ENCODE data around the gene CTNNA1. TPM values are rescaled to one million over a fixed set of nuclear protein-coding genes. Genes with fewer than 3 reads are reported as not detected.

Gene CTNNA1
- total RNA-seq, 1 experiment from 2014 or later: 1.9 TPM

GRCh38 chr5:138900281-138900965, 147.2 kb downstream of the CTNNA1 start:
- Histone ChIP-seq H3K27me3 (ENCODE audit: low read length) (no peaks in the 10 kb centered on the region), H3K9me2 (replicated peaks; ENCODE audit: low read length) (no peaks in the 10 kb centered on the region), H3K4me1 (ENCODE audit: insufficient read depth, low read length) (no peaks in the 10 kb centered on the region), H3K9me3 (ENCODE audit: low read length) (no peaks in the 10 kb centered on the region), H3K4me2 (ENCODE audit: low read length) (no peak overlapping the region), H3K36me3 (ENCODE audit: low read depth, low read length) (no peaks in the 10 kb centered on the region), H3K27ac (ENCODE audit: low read length) (no peak overlapping the region), H3K9ac (ENCODE audit: low read length) (no peak overlapping the region), H3F3A (ENCODE audit: low read length, unreplicated experiment) (no peaks in the 10 kb centered on the region), H3K4me3 (ENCODE audit: low read length) (no peak overlapping the region), H4K20me1 (ENCODE audit: low read length) (no peaks in the 10 kb centered on the region), H3K79me2 (ENCODE audit: low read length) (no peaks in the 10 kb centered on the region), H2AFZ (ENCODE audit: low read length) (no peak overlapping the region)
- BruUV-seq (replicated peaks): no TSS peak
- POLR2A ChIA-PET (ENCODE audit: unreplicated experiment): no interaction called here
- TF ChIP-seq CTCF (conservative IDR thresholded peaks at IDR 0.05; ENCODE audit: low read depth, low read length) (no peak), EZH2phosphoT487 (IDR thresholded peaks at IDR 0.05; ENCODE audit: borderline replicate concordance, low read length) (no peak), EZH2 (IDR thresholded peaks at IDR 0.05; ENCODE audit: low read length, unreplicated experiment) (no peak)
- ATAC-seq (no peak), DNase-seq (no peak)
- CTCF ChIA-PET: no interaction called here
- intact Hi-C loops (cut with micrococcal nuclease): no loop called here

DNA sequence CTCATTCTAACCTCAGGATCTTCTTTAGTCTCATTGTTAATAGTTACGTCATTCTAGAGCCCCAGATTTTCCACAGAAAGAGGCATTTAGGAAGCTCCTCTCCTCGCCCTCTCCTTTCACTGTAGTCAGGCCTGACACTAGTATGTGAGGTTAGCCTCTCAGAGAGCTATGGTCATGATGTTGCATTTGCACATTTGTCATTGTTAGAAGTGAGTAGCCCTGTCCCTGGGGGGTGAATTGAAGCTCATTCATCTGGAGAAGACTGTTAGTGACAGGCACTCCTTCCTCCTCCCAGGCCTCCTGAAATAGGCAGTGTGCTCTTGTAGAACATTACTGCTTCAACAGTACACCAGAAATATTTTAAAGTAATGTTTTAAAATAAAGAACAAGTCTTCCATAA, 148.5 kb downstream of the CTNNA1 start:
- Histone ChIP-seq H3K4me3 (ENCODE audit: low read length) (no peak overlapping the region), H2AFZ (ENCODE audit: low read length) (no peak overlapping the region), H3K27ac (ENCODE audit: low read length) (no peak overlapping the region), H3K36me3 (ENCODE audit: low read depth, low read length) (no peaks in the 10 kb centered on the region), H3K27me3 (ENCODE audit: low read length) (no peaks in the 10 kb centered on the region), H3K79me2 (ENCODE audit: low read length) (no peaks in the 10 kb centered on the region), H3K4me1 (ENCODE audit: insufficient read depth, low read length) (no peaks in the 10 kb centered on the region), H3K9ac (ENCODE audit: low read length) (no peak overlapping the region), H3K4me2 (ENCODE audit: low read length) (no peak overlapping the region), H3F3A (ENCODE audit: low read length, unreplicated experiment) (no peaks in the 10 kb centered on the region), H4K20me1 (ENCODE audit: low read length) (no peaks in the 10 kb centered on the region), H3K9me3 (ENCODE audit: low read length) (no peaks in the 10 kb centered on the region), H3K9me2 (replicated peaks; ENCODE audit: low read length) (no peaks in the 10 kb centered on the region)
- DNase-seq (no peak), ATAC-seq (no peak)
- TF ChIP-seq CTCF (conservative IDR thresholded peaks at IDR 0.05; ENCODE audit: low read depth, low read length): no peak
- TF ChIP-seq EZH2 (IDR thresholded peaks at IDR 0.05; ENCODE audit: low read length, unreplicated experiment): no peak
- TF ChIP-seq EZH2phosphoT487 (IDR thresholded peaks at IDR 0.05; ENCODE audit: borderline replicate concordance, low read length): no peak
- BruUV-seq (replicated peaks): no TSS peak
- ChIA-PET CTCF (no interaction called here), POLR2A (ENCODE audit: unreplicated experiment) (no interaction called here)
- intact Hi-C loops (cut with micrococcal nuclease): no loop called here

DNA sequence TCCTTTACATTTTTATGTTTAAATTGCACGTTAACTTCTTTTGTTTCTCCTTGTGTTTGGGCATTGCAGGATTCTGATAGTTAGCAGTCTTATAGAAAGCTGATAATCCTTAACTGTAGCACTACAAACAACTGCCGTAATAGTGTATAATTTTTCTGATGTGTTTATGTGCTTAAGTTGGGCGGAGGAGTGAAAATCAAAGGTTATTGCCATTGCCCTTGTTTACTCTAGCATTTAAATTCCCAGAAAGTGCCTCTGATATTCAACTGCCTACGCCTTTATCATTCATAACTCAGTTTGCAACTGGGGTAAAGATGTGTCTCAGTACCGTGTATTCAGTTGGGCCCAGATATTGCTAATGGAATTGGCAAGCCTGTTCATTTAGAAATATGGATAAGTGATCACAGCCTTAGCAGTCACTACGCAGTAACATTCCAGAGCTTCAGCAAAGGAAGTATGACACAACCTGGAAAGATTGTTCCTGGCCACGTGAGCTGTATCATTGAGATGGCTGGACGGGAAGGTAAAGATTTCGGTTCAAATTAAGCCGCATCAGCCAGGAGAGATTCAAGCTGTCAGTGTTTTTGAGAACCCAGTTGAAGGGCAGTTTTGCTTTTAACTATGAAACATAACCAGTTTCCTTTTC, 150.0 kb downstream of the CTNNA1 start:
- no peaks in the 10 kb centered on the region for H3K9me3 ChIP-seq (ENCODE audit: low read length)
- no peaks in the 10 kb centered on the region for H3K36me3 ChIP-seq (ENCODE audit: low read depth, low read length)
- H3K27ac ChIP-seq (ENCODE audit: low read length): no peak overlapping the region
- H3K9me2 ChIP-seq (replicated peaks; ENCODE audit: low read length): no peaks in the 10 kb centered on the region
- H3K4me1 ChIP-seq (ENCODE audit: insufficient read depth, low read length): no peaks in the 10 kb centered on the region
- no peaks in the 10 kb centered on the region for H3K27me3 ChIP-seq (ENCODE audit: low read length)
- H3K9ac ChIP-seq (ENCODE audit: low read length): no peak overlapping the region
- no peak overlapping the region for H3K4me3 ChIP-seq (ENCODE audit: low read length)
- ChIA-PET CTCF (no interaction called here), POLR2A (ENCODE audit: unreplicated experiment) (no interaction called here)
- TF ChIP-seq CTCF (conservative IDR thresholded peaks at IDR 0.05; ENCODE audit: low read depth, low read length) (no peak), EZH2 (IDR thresholded peaks at IDR 0.05; ENCODE audit: low read length, unreplicated experiment) (no peak)
- H3F3A ChIP-seq (ENCODE audit: low read length, unreplicated experiment): no peaks in the 10 kb centered on the region
- no peaks in the 10 kb centered on the region for H3K79me2 ChIP-seq (ENCODE audit: low read length)
- no peak overlapping the region for H3K4me2 ChIP-seq (ENCODE audit: low read length)
- DNase-seq (no peak), ATAC-seq (no peak)
- intact Hi-C loops (cut with micrococcal nuclease): no loop called here
- no peak overlapping the region for H2AFZ ChIP-seq (ENCODE audit: low read length)
- H4K20me1 ChIP-seq (ENCODE audit: low read length): no peaks in the 10 kb centered on the region
- BruUV-seq (replicated peaks): no TSS peak

Measured in PC-3 (cell line).